ENCODE measurements around the gene TRPM1.

Gene TRPM1

DNA sequence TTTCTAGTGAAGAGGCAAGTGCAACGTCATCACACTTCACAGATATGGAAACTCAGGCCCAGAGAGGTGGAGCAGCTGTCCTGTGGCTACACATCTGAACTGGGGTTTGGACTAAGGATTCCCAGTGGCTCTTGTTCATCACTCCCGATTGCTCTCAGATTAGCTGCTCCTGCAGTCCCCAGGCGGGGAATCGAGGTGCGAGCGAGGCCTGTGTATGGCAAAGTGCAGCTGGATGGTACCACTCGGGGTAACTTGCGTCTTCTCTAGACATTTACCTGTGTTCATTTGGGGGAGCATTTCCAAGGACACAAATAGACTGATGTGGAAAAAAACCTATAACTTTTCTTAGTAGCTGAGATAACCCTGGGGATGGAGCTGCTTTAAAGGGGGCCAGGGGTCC is 45.9 kb upstream of the TRPM1 start:
- H3K4me3 ChIP-seq (ENCODE audit: low read depth, low read length): no peak overlapping the region

DNA sequence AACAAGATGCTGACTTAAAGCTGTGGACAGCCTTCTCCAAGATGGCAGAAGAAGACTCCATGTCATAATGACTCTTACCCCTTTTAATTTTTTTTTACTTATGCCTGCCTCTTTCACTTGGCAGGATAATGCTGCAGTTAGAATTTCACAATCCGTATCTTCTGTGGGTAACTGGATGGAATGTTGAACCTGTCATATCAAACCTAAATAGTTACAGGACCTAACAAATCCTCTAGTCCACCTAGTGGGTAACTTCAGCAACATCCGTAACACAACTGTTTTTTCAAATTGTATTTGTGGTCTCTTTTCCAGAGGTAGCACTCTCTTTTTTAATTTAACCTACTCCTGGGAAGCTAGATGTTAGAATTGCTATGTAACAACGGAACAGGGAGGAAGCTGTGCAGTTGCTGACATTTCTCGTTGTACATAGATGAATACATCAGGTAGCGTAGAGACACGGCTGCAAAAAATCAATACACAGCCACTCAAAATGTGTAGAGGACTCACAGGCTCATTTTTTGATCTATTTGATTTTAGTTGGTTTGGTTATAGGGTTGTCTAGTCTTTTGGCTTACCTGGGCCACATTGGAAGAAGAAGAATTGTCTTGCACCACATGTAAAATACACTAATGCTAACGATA is 43.9 kb upstream of the TRPM1 start:
- no peak overlapping the region for H3K4me3 ChIP-seq (ENCODE audit: low read depth, low read length)
- TF ChIP-seq, protein P1, sequence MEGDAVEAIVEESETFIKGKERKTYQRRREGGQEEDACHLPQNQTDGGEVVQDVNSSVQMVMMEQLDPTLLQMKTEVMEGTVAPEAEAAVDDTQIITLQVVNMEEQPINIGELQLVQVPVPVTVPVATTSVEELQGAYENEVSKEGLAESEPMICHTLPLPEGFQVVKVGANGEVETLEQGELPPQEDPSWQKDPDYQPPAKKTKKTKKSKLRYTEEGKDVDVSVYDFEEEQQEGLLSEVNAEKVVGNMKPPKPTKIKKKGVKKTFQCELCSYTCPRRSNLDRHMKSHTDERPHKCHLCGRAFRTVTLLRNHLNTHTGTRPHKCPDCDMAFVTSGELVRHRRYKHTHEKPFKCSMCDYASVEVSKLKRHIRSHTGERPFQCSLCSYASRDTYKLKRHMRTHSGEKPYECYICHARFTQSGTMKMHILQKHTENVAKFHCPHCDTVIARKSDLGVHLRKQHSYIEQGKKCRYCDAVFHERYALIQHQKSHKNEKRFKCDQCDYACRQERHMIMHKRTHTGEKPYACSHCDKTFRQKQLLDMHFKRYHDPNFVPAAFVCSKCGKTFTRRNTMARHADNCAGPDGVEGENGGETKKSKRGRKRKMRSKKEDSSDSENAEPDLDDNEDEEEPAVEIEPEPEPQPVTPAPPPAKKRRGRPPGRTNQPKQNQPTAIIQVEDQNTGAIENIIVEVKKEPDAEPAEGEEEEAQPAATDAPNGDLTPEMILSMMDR (IDR thresholded peaks at IDR 0.05; ENCODE audit: borderline replicate concordance, insufficient read depth, low read depth, low read length): no peak

More for the DNA sequence above, 45.9 kb upstream of the TRPM1 start:
- TF ChIP-seq, protein P1 (IDR thresholded peaks at IDR 0.05; ENCODE audit: borderline replicate concordance, insufficient read depth, low read depth, low read length): no peak

DNA sequence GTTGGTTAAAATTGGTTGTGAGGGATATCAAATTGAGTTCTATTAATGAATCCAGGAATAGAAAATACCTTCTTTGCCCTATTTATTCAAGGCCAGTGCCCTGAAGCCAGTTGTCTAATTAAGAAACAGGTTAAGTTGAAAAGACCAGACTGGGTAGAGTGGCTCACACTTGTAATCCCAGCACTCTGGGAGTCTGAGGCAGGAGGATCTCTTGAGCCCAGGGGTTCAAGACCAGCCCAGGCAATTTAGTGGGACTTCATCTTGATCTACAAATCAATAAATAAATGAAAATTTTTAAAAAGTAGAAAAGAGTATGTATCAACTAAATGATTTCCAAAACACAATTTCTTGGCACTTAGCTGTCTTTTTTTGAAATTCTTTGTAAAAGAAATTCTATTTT is 40.3 kb upstream of the TRPM1 start:
- H3K4me3 ChIP-seq (ENCODE audit: low read depth, low read length): no peak overlapping the region
- TF ChIP-seq, protein P1 (IDR thresholded peaks at IDR 0.05; ENCODE audit: borderline replicate concordance, insufficient read depth, low read depth, low read length): no peak

DNA sequence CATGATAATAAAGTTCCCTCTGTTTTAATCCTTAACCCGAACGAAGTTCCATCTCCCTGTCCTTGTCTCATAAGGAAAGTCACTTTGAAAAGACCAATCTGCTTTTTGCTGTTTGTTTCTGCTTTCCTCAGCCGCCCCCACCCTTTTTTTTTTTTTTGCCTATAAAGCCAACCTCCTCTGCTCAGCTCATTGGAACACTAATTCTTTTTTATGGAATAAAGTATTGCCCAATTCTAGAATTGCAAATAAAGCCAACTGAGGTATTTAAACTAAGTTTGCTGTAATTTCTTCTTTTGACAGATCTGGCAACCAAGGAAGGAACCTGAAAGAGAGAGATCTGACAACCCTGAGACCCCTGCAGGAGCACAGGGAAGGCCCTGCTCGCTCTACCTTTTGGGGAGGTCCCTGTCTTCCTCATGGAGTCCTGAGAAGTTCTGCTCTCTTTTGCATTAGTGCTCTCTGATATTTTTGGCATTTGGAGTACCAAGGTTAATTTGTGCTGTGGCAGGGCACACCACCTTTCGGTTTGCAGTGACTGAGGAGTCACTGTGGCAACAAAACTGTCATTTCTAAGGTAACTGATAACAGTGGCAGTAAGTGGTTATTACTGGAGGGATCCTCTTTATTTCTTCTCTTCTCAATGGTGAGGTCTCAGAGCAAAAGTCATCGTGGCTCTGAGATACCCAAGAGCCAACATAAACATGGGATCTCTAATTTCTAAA is 35.2 kb upstream of the TRPM1 start:
- TF ChIP-seq, protein P1 (IDR thresholded peaks at IDR 0.05; ENCODE audit: borderline replicate concordance, insufficient read depth, low read depth, low read length): no peak
- H3K4me3 ChIP-seq (ENCODE audit: low read depth, low read length): no peak overlapping the region

DNA sequence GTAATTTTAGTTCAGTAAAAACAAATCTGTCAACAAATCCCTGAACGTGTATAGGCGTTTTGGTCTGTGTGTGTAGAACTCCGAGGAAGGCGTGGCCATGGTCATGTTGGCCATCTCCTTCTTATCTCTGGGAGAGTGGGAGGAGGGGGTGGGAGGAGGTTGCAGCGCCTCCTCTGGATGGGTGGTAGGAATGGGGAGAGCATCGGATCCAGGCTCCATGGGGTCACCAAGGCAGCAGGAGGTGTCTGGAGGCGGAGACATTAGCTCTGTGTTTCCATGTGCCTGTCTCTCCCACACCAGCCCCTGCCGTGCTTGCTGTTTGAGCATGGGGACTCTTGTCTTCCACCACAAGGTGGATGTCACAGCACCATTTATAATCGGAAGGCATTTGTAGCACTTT is 34.5 kb upstream of the TRPM1 start:
- TF ChIP-seq, protein P1 (IDR thresholded peaks at IDR 0.05; ENCODE audit: borderline replicate concordance, insufficient read depth, low read depth, low read length): no peak
- H3K4me3 ChIP-seq (ENCODE audit: low read depth, low read length): no peak overlapping the region

DNA sequence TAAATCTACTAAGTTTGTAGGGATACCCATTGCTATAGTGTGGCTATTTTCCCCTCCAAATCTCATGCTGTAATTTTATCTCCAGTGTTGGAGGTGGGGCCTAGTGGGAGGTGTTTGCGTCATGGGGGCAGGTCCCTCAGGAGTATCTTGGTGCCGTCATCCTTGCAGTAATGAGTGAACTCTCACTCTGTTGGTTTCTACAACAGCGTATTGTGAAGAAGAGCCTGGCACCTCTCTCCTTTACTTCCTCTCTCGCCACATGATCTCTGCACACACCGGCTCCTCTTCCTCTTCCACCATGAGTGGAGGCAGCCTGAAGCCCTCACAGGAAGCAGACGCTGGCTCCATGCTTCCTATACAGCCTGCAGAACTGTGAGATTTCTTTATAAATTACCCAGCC is 34.0 kb upstream of the TRPM1 start:
- H3K4me3 ChIP-seq (ENCODE audit: low read depth, low read length): no peak overlapping the region
- TF ChIP-seq, protein P1 (IDR thresholded peaks at IDR 0.05; ENCODE audit: borderline replicate concordance, insufficient read depth, low read depth, low read length): no peak

DNA sequence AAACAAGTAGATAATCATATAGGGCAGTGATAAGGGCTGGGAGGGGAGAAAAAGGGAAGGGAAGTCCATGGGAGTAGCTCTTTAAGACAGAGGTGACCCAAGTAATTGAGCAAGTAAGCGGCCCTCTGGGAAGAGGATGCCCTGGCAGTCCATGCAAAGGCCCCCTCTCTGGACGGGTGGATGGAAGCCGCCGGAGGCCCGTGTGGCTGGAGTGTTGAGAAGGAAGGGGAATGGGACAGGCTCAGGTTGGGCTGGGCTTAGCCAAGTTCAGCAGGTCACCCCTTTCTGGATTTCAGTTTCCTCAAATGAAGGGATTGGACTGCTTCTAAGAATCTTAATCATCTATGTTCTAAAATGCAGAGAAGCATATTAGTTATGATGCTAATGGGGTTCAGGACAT is 32.4 kb upstream of the TRPM1 start:
- TF ChIP-seq, protein P1 (IDR thresholded peaks at IDR 0.05; ENCODE audit: borderline replicate concordance, insufficient read depth, low read depth, low read length): no peak
- no peak overlapping the region for H3K4me3 ChIP-seq (ENCODE audit: low read depth, low read length)

Measured in GM12875 (cell line).